Inflammatory macrophage treated with lipopolysaccharide for 1 hour (primary cell): Measurements from ENCODE around the gene CARMIL1.

Experiments
- DNase-seq, 2 donors: peaks; one replicate each; pipeline ENCODE4 v3.0.0-alpha.2; 2020 to 2022

The CARMIL1 gene

GRCh38 chr6:25312034-25312620 lies 33.0 kb downstream of the CARMIL1 start:
- peak; percentile 20 to 44 for DNase-seq

GRCh38 chr6:25312703-25313102 lies 33.5 kb downstream of the CARMIL1 start:
- DNase-seq = peak; percentile 15 to 60

- DNase-seq = no peak
Observed at GRCh38 chr6:25314509-25315175, 35.5 kb downstream of the CARMIL1 start.

- no peak for DNase-seq
Observed at GRCh38 chr6:25315194-25316177, 36.3 kb downstream of the CARMIL1 start.

- DNase-seq = no peak
Observed at GRCh38 chr6:25316626-25317025, 37.5 kb downstream of the CARMIL1 start.

- no peak for DNase-seq
Observed at GRCh38 chr6:25318589-25318988, 39.4 kb downstream of the CARMIL1 start.

- DNase-seq = no peak
Observed at GRCh38 chr6:25320459-25320858, 41.3 kb downstream of the CARMIL1 start.

GRCh38 chr6:25322692-25323091 lies 43.5 kb downstream of the CARMIL1 start:
- DNase-seq = no peak

GRCh38 chr6:25324066-25324762 lies 45.0 kb downstream of the CARMIL1 start:
- DNase-seq = no peak

- peak; percentile 44 to 74 for DNase-seq
Observed at GRCh38 chr6:25326126-25326525, 47.0 kb downstream of the CARMIL1 start.

- DNase-seq = no peak
Observed at GRCh38 chr6:25326960-25327359, 47.8 kb downstream of the CARMIL1 start.

GRCh38 chr6:25327432-25327831 lies 48.3 kb downstream of the CARMIL1 start:
- no peak for DNase-seq

GRCh38 chr6:25329161-25329817 lies 50.1 kb downstream of the CARMIL1 start:
- peak; percentile 28 to 59 for DNase-seq

- DNase-seq = no peak
Observed at GRCh38 chr6:25329982-25330381, 50.8 kb downstream of the CARMIL1 start.

GRCh38 chr6:25330796-25331685 lies 51.9 kb downstream of the CARMIL1 start:
- DNase-seq = peak in 1 of 2 donors; percentile 84

GRCh38 chr6:25332165-25332564 lies 53.0 kb downstream of the CARMIL1 start:
- DNase-seq = no peak

GRCh38 chr6:25332655-25333071 lies 53.5 kb downstream of the CARMIL1 start:
- DNase-seq = peak; percentile 49 to 65

- DNase-seq = no peak
Observed at GRCh38 chr6:25333471-25333870, 54.3 kb downstream of the CARMIL1 start.

- no peak for DNase-seq
Observed at GRCh38 chr6:25334793-25335192, 55.6 kb downstream of the CARMIL1 start.

GRCh38 chr6:25336996-25337395 lies 57.8 kb downstream of the CARMIL1 start:
- DNase-seq = no peak

GRCh38 chr6:25337431-25337830 lies 58.3 kb downstream of the CARMIL1 start:
- DNase-seq = no peak
